GM12878 (cell line): ENCODE measurements around the gene GLMN. TPM values are rescaled to one million over a fixed set of nuclear protein-coding genes. Genes with fewer than 3 reads are reported as not detected.
A peak's percentile ranks its signal among the peaks of the same experiment; 100 is the strongest.

Source experiments
- ATAC-seq: fragments of 200-7000 bp; cut with Tn5 transposase; 3 replicates; pipeline ENCODE4 v1.9.1; 2020; ENCODE audit warnings: mild to moderate bottlenecking, moderate library complexity
- Bru-seq: library from RNA; stranded (reverse); fragments of 400-500 nt; gene quantifications from one replicate; lab custom pipeline; 2021; lab: Mats Ljungman, UMichigan
- BruChase-seq, 2 experiments: library from RNA; stranded (reverse); fragments of 400-500 nt; gene quantifications; one replicate each; lab custom pipeline; 2021; lab: Mats Ljungman, UMichigan
- BruUV-seq: library from RNA; stranded (reverse); fragments of 400-500 nt; replicated peaks from 2 replicates; lab custom pipeline; 2021; lab: Mats Ljungman, UMichigan
- CTCF ChIA-PET: fragments of 300-600 bp; sonication (Branson Sonifier 250); formaldehyde crosslinking; extraction: SDS; loops from one replicate; lab custom pipeline; 2021; ENCODE audit warnings: inconsistent platforms; lab: Yijun Ruan, JAX
- POLR2A ChIA-PET: fragments of 350-600 bp; formaldehyde crosslinking; extraction: SDS; loops from one replicate; lab custom pipeline; 2021; ENCODE audit warnings: inconsistent platforms; lab: Charles Lee
- RAD21 ChIA-PET: fragments of 300-600 bp; sonication (Branson Sonifier 250); formaldehyde crosslinking; loops from one replicate; lab custom pipeline; 2023; ENCODE audit warnings: antibody characterized with exemption; ENCODE audit not compliant: unreplicated experiment; lab: Charles Lee
- SMC1A ChIA-PET: fragments of 300-600 bp; sonication (Branson Sonifier 250); formaldehyde crosslinking; loops from one replicate; lab custom pipeline; 2023; ENCODE audit not compliant: unreplicated experiment, uncharacterized antibody; lab: Charles Lee
- DNase-seq: peaks from one replicate; pipeline ENCODE4 v3.0.0-alpha.2; 2011; ENCODE audit warnings: low read depth, low spot score
- FAIRE-seq: peaks from 3 replicates; lab custom pipeline; 2011; peaks lifted over from hg19 to GRCh38; lab: Jason Lieb, UNC
- H2AFZ ChIP-seq: 2 replicates; pipeline ENCODE4 v1.6.0; 2011; ENCODE audit warnings: low read depth, low read length, control low read depth; ENCODE audit not compliant: control insufficient read depth
- H3K27ac ChIP-seq: 2 replicates; pipeline ENCODE4 v1.5.1; 2011; ENCODE audit warnings: control low read depth; ENCODE audit not compliant: control insufficient read depth, insufficient read depth
- H3K27me3 ChIP-seq, 2 experiments: replicated peaks in 1 of 2; 2 replicates each; pipeline versions ENCODE4 v1.6.0 to v1.6.1; 2011; ENCODE audit warnings: low read length in 1 of 2; ENCODE audit not compliant: control insufficient read depth in 2 of 2, insufficient read depth in 2 of 2
- H3K36me3 ChIP-seq, 2 experiments: 2 replicates each; pipeline ENCODE4 v1.5.1; 2011; ENCODE audit warnings: low read length in 1 of 2; ENCODE audit not compliant: control insufficient read depth in 2 of 2, insufficient read depth in 2 of 2
- H3K4me1 ChIP-seq: 2 replicates; pipeline ENCODE4 v1.6.1; 2011; ENCODE audit warnings: mild to moderate bottlenecking, low read length, moderate library complexity, mixed read lengths; ENCODE audit not compliant: control insufficient read depth, insufficient read depth
- H3K4me2 ChIP-seq: 2 replicates; pipeline ENCODE4 v1.6.0; 2011; ENCODE audit warnings: control low read depth; ENCODE audit not compliant: control insufficient read depth, insufficient read depth
- H3K4me3 ChIP-seq: fragments of 200-600 bp; sonication (generic); 2 replicates; pipeline ENCODE4 v1.5.1; 2016
- H3K79me2 ChIP-seq: 2 replicates; pipeline ENCODE4 v1.6.0; 2011; ENCODE audit warnings: low read length; ENCODE audit not compliant: control insufficient read depth, insufficient read depth
- H3K9ac ChIP-seq: 2 replicates; pipeline ENCODE4 v1.8.0; 2011; ENCODE audit warnings: low read length, control low read depth, mixed read lengths; ENCODE audit not compliant: control insufficient read depth, insufficient read depth
- H3K9me3 ChIP-seq: replicated peaks from 3 replicates; pipeline ENCODE4 v1.5.1; 2011; ENCODE audit warnings: mild to moderate bottlenecking, low read length; ENCODE audit not compliant: control insufficient read depth, insufficient read depth
- H4K20me1 ChIP-seq: 2 replicates; pipeline ENCODE4 v1.6.0; 2011; ENCODE audit not compliant: control insufficient read depth, insufficient read depth
- CBFB ChIP-seq: IDR thresholded peaks from 2 replicates; pipeline ENCODE4 v1.6.1; 2016; ENCODE audit warnings: antibody characterized with exemption, low read depth
- HDAC6 ChIP-seq: fragments of 200-600 bp; sonication (generic); IDR thresholded peaks from one replicate; pipeline ENCODE4 v1.8.0; 2017; ENCODE audit warnings: antibody characterized with exemption; ENCODE audit not compliant: unreplicated experiment
- HDGF ChIP-seq: fragments of 450-650 bp; IDR thresholded peaks from 2 replicates; pipeline ENCODE4 v1.6.1; 2016; ENCODE audit warnings: antibody characterized with exemption
- NFXL1 ChIP-seq: fragments of 450-650 bp; IDR thresholded peaks from 2 replicates; pipeline ENCODE4 v1.6.1; 2017; ENCODE audit warnings: antibody characterized with exemption, mild to moderate bottlenecking, borderline replicate concordance
- PAX5 ChIP-seq: IDR thresholded peaks from 2 replicates; pipeline ENCODE4 v1.6.1; 2011; ENCODE audit warnings: low read depth, low read length, borderline replicate concordance
- PML ChIP-seq: IDR thresholded peaks from 2 replicates; pipeline ENCODE4 v1.6.1; 2012; ENCODE audit warnings: low read length, inconsistent platforms
- POLR2AphosphoS2 ChIP-seq: IDR thresholded peaks from 2 replicates; pipeline ENCODE4 v1.6.1; 2011; ENCODE audit warnings: low read depth, mild to moderate bottlenecking, low read length, improper control_type of control experiment, moderate library complexity
- SUPT20H ChIP-seq: IDR thresholded peaks from 2 replicates; pipeline ENCODE4 v1.6.1; 2011; ENCODE audit warnings: low read depth, mild to moderate bottlenecking, low read length, moderate library complexity, borderline replicate concordance; ENCODE audit not compliant: control insufficient read depth
- TAF1 ChIP-seq: IDR thresholded peaks from 2 replicates; pipeline ENCODE4 v1.6.1; 2011; ENCODE audit warnings: mild to moderate bottlenecking, low read depth, low read length, borderline replicate concordance
- TBL1XR1 ChIP-seq: IDR thresholded peaks from 2 replicates; pipeline ENCODE4 v1.6.1; 2012; ENCODE audit warnings: low read depth, low read length, improper control_type of control experiment
- WGBS: methylation state at CpG from one replicate; pipeline ENCODE4 v1.1.6; 2016; ENCODE audit warnings: low lambda C conversion rate; ENCODE audit not compliant: insufficient replicate concordance, insufficient coverage; ENCODE audit errors: missing lambda C conversion rate; 5-methylcytosine and 5-hydroxymethylcytosine counted together
- in situ Hi-C: fragments of 300-500 bp; cut with MboI; formaldehyde crosslinking; loops from 9 replicates; pipeline ENCODE4 v1.14.3; 2018; ENCODE audit warnings: mixed read lengths
- intact Hi-C: fragments of 100-400 bp; cut with micrococcal nuclease; formaldehyde crosslinking; loops from one replicate; pipeline ENCODE4 v1.14.2; 2022; ENCODE audit not compliant: unreplicated experiment
- long read RNA-seq, 2 experiments: library from polyadenylated mRNA; unstranded; transcript quantifications; one replicate each; pipeline ENCODE4 v2.0.0, GENCODE V29; 2019 to 2020
- polyA minus RNA-seq, 3 experiments: library from RNA; depleted of rRNA, polyadenylated mRNA; stranded (reverse); fragments of >200 nt; gene quantifications; 2 replicates each; pipeline ENCODE4 v1.2.3, GENCODE V29; 2011
- polyA plus RNA-seq, 11 experiments: library from polyadenylated mRNA; depleted of rRNA in 4 of 11; unstranded in 6 of 11; stranded (reverse) in 5 of 11; fragments of >200 nt; fragmentation: Nextera tagmentation in 4 of 11; fragmentation: Illumina TruSeq in 1 of 11; extraction: Ambion mirVana in 4 of 11; extraction: Trizol in 1 of 11; gene quantifications; 1 replicate in 1 of 11; 2 replicates in 10 of 11; pipeline versions ENCODE4 v1.2.1 to v1.2.3, GENCODE V29; 2011 to 2016; ENCODE audit warnings: inconsistent platforms in 2 of 11, missing spikeins in 2 of 11, low read depth in 1 of 11
- total RNA-seq, 4 experiments: library from RNA; depleted of rRNA in 3 of 4; stranded (reverse); fragments of >200 nt in 3 of 4; fragmentation: Illumina TruSeq in 1 of 4; extraction: Trizol in 1 of 4; gene quantifications; 2 replicates each; pipeline versions ENCODE4 v1.2.1 to v1.2.3, GENCODE V29; 2013 to 2021
- TF ChIP-seq, protein P1 (sequence below): fragments of 450-650 bp; IDR thresholded peaks from 2 replicates; pipeline ENCODE4 v1.6.1; 2018; ENCODE audit warnings: mild to moderate bottlenecking, low read depth, moderate library complexity; ENCODE audit not compliant: partially characterized antibody

GLMN gene, protein sequence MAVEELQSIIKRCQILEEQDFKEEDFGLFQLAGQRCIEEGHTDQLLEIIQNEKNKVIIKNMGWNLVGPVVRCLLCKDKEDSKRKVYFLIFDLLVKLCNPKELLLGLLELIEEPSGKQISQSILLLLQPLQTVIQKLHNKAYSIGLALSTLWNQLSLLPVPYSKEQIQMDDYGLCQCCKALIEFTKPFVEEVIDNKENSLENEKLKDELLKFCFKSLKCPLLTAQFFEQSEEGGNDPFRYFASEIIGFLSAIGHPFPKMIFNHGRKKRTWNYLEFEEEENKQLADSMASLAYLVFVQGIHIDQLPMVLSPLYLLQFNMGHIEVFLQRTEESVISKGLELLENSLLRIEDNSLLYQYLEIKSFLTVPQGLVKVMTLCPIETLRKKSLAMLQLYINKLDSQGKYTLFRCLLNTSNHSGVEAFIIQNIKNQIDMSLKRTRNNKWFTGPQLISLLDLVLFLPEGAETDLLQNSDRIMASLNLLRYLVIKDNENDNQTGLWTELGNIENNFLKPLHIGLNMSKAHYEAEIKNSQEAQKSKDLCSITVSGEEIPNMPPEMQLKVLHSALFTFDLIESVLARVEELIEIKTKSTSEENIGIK
- 50.5 and 56.5 TPM in 2 replicates for total RNA-seq (2013; cell fraction: nucleolus; rRNA removed)
- total RNA-seq (2014; rRNA removed): 13.3 and 17.1 TPM in 2 replicates
- 17.6 and 18.1 TPM in 2 replicates for total RNA-seq (2014; rRNA removed; fragmentation: Illumina TruSeq; extraction: Trizol)
- 11.5 TPM in 2 replicates for total RNA-seq (2021)
- polyA plus RNA-seq (2011; ENCODE audit: low read depth): 5.5 TPM
- polyA plus RNA-seq (2011; rRNA removed): 15.3 and 28.0 TPM in 2 replicates
- polyA plus RNA-seq (2011; cell fraction: cytosol; rRNA removed): 2.5 and 2.8 TPM in 2 replicates
- 15.0 and 18.6 TPM in 2 replicates for polyA plus RNA-seq (2011; cell fraction: nucleus; rRNA removed)
- 10.6 and 11.0 TPM in 2 replicates for polyA plus RNA-seq (2012)
- polyA plus RNA-seq (2014; fragmentation: Illumina TruSeq; extraction: Trizol): 15.4 and 20.9 TPM in 2 replicates
- 10 to 100 TPM; 18.2 to 20.6 TPM for polyA plus RNA-seq (2014; fragmentation: Nextera tagmentation; extraction: Ambion mirVana)
- 11.0 and 14.4 TPM in 2 replicates for polyA plus RNA-seq (2014; rRNA removed)
- polyA plus RNA-seq (2016; fragmentation: Nextera tagmentation; extraction: Ambion mirVana): 10 to 100 TPM; 30.0 to 33.7 TPM
- polyA minus RNA-seq (2011; rRNA and poly(A)+ RNA removed): 2.5 and 5.0 TPM in 2 replicates
- 1.9 and 2.1 TPM in 2 replicates for polyA minus RNA-seq (2011; cell fraction: cytosol; rRNA and poly(A)+ RNA removed)
- 7.5 and 11.1 TPM in 2 replicates for polyA minus RNA-seq (2011; cell fraction: nucleus; rRNA and poly(A)+ RNA removed)
- percentile 82 among the genes with signal in this experiment for Bru-seq, nascent RNA
- BruChase-seq, experiment 1, labeled RNA remaining after a 6-hour chase: percentile 91 among the genes with signal in this experiment
- BruChase-seq, experiment 2, labeled RNA remaining after a 2-hour chase: percentile 92 among the genes with signal in this experiment
- long read RNA-seq, experiment 1, transcript GLMN-201 (19 exons, 1,995 nt): major isoform, 13 of 22 reads
- long read RNA-seq, experiment 1, partial matches to known transcripts: 1 of 22 reads
- long read RNA-seq, experiment 1, other reads (novel, unspliced or antisense): 8 of 22 reads
- long read RNA-seq, experiment 2, transcript GLMN-201 (19 exons, 1,995 nt): major isoform, 131 of 211 reads
- long read RNA-seq, experiment 2, partial matches to known transcripts: 9 of 211 reads
- long read RNA-seq, experiment 2, other reads (novel, unspliced or antisense): 68 of 211 reads

DNA sequence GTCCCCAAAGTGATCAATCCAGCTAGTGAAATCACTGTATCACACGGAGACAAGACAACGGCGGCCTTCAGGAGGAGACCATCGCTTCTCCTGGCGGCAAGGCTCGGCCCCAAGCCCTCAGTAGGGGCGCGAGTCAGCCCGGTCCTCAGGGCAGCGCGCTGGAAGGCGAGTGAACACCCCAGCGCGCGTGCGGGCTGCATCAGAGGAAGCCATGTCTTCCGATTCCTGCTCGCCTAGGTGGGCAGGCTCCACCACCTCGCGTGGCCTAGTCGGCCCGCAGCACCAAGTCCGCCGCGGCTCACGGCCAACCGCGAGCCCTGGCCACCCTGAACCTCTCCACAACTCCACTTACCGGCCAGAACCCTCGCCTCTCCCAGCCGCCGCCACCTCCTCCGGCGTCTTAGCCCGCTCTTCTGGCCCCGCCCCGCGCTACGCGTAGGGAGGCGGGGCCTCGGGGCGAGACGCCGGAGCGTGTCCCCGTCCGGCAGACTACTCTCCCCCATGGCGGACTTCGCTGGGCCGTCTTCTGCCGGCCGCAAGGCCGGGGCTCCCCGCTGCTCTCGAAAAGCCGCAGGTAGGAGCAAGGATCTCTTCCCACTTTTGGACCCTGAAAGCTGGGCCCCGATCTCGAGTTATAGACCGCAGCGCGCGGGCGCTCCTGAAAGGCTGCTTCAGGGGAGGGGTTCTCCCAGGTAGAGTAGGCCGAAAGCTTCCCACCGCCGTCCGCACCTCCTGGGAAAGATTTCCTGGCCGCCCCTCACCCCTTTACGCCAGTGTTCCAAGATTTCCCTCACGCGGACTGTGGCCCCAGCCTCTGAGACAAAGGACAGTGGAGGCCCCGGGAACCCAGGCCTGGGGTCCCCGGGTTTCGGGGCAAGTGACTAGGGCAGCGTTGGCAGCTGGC is at the start of gene GLMN, which contains the start of gene RPAP2:
Gene GLMN, minus strand, starts transcription at position 415 of the 904 bp plus-strand sequence. CDS start 988 bp downstream, outside the sequence.
Gene RPAP2, plus strand, starts transcription at position 487 of the 904 bp plus-strand sequence. Its CDS starts 15 bp downstream, at position 502.
- peak; percentile 97 for ATAC-seq
- RAD21 ChIA-PET: interaction anchor here (0.7 to 2.4 kb wide), 6 partner anchors 12 to 367 kb away, joined by 3 to 11 read pairs (median 3); no protein-coding TSS in a partner anchor
- POLR2A ChIA-PET: interaction anchor here (0.6 to 1.5 kb wide), 4 partner anchors 35 to 788 kb away, joined by 3 read pairs; no protein-coding TSS in a partner anchor
- peak; percentile 78 for FAIRE-seq
- CTCF ChIA-PET: interaction anchor here (0.7 to 1.0 kb wide), 3 partner anchors 10 to 167 kb away, joined by 3 to 4 read pairs (median 3); no protein-coding TSS in a partner anchor
- peak; percentile 45 for DNase-seq
- 3% methylated on average over 74 of the region's 76 CpGs for WGBS
- no peaks in the 10 kb centered on the region for H3K4me1 ChIP-seq
- SMC1A ChIA-PET: interaction anchor here (0.8 to 1.4 kb wide), 4 partner anchors 10 to 187 kb away, joined by 3 to 4 read pairs (median 4); no protein-coding TSS in a partner anchor
- in situ Hi-C loops (no loop called here), intact Hi-C loops (loop anchor here (5.0 to 10.0 kb wide), 4 partner anchors 238 to 794 kb away; partner anchors contain the start of genes CDC7 and RPL5)
- peak within 1 kb of the TSS; percentile 91 for H3K4me2 ChIP-seq
- BruUV-seq: TSS peak; percentile 66
- H3K9ac ChIP-seq: peak within 1 kb of the TSS; percentile 97
- peak within 1 kb of the TSS; percentile 99 for H3K4me3 ChIP-seq
- H3K36me3 ChIP-seq: peaks cover 0 to under 1% of the 10 kb centered on the region in 2 experiments; a peak in 2 of 4 replicates
- peak within 1 kb of the TSS; percentile 98 for H2AFZ ChIP-seq
- H4K20me1 ChIP-seq: no peaks in the 10 kb centered on the region
- no peaks in the 10 kb centered on the region for H3K27me3 ChIP-seq
- peak within 1 kb of the TSS; percentile 93 for H3K27ac ChIP-seq
- no peaks in the 10 kb centered on the region for H3K9me3 ChIP-seq
- H3K79me2 ChIP-seq: peaks cover 33% of the 10 kb centered on the region
- TF ChIP-seq NFXL1 (no peak), TBL1XR1 (0 out of 2 replicates have a peak, but pooled peaks have one; percentile 11), TAF1 (peak; percentile 79), SUPT20H (no peak), PAX5 (peak; percentile 38; the same call in 1 of the 2 replicates), PML (peak; percentile 70), HDGF (peak; percentile 96), CBFB (peak; percentile 60; the same call in 1 of the 2 replicates), POLR2AphosphoS2 (peak; percentile 80; the same call in 1 of the 2 replicates), HDAC6 (no peak)
- TF ChIP-seq, protein P1, sequence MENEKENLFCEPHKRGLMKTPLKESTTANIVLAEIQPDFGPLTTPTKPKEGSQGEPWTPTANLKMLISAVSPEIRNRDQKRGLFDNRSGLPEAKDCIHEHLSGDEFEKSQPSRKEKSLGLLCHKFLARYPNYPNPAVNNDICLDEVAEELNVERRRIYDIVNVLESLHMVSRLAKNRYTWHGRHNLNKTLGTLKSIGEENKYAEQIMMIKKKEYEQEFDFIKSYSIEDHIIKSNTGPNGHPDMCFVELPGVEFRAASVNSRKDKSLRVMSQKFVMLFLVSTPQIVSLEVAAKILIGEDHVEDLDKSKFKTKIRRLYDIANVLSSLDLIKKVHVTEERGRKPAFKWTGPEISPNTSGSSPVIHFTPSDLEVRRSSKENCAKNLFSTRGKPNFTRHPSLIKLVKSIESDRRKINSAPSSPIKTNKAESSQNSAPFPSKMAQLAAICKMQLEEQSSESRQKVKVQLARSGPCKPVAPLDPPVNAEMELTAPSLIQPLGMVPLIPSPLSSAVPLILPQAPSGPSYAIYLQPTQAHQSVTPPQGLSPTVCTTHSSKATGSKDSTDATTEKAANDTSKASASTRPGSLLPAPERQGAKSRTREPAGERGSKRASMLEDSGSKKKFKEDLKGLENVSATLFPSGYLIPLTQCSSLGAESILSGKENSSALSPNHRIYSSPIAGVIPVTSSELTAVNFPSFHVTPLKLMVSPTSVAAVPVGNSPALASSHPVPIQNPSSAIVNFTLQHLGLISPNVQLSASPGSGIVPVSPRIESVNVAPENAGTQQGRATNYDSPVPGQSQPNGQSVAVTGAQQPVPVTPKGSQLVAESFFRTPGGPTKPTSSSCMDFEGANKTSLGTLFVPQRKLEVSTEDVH: no peak
